ENCODE measurements around the gene C9orf72. TPM values are rescaled to one million over a fixed set of nuclear protein-coding genes. Genes with fewer than 3 reads are reported as not detected.

The C9orf72 gene
- polyA plus RNA-seq, 3 donors: 4.3 to 11.7 (median 10.3) TPM

DNA sequence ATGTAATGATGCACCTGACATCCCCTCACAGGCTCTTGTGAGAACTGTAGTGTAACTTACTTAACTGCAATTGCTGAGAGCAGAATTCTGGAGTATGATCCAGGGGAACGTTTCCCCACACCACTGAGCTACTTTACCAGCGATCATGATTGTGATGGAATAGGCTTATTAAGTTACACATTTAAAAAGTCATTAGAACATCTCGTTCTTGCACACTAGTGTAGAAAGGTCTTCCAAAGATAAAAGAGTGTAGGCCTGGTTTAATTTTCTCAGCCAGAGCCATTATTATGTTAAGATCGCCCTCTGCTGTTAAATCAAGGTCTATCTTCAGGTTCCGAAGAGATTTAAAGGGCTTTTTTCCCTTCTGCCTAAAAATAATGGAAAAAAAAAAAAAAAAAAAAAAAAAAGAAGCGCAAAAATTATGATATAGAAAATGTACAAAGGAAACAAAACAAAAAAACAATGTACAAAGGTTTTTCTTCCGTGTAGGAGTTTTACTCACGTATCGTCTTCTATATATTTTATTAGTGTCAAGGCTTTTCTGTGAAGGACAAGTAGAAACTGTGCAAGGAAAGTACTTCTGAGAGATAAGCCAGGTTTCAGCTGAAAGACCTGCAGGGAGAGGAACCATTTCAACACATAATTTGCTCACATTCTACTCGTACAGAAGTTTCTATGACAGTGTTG is 25.1 kb downstream of the C9orf72 start:
- H3K27ac ChIP-seq (ENCODE audit: low read depth, low read length): no peak overlapping the region
- WGBS, 3 donors: 42 to 56% (median 50%) methylated on average over 10 of the region's 10 CpGs

DNA sequence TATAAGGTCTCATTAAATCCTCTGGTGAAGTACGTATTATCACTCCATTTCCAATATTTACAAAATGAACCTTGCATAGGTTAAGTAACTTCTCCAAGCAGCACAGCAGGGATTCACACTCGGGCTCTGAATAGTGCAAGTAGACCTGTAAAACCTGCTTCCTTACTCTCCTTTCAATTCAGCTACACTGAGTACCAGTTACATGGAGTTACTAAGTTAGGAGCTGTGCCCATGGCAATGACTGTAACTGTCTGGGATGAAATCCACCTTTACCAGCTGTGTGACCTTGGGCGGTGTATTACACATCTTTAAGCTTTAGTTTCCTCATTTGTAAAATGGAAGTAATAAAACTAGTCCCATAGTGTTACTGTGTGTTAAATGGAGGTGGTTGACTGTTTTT is 27.8 kb downstream of the C9orf72 start:
- 60 to 94% (median 92%) methylated on average over 3 of the region's 3 CpGs for WGBS, 3 donors
- H3K27ac ChIP-seq (ENCODE audit: low read depth, low read length): no peak overlapping the region

- WGBS, 3 donors: 89 to 98% (median 92%) methylated on average over 2 of the region's 2 CpGs
- no peak overlapping the region for H3K27ac ChIP-seq (ENCODE audit: low read depth, low read length)
Measured at GRCh38 chr9:27542508-27542907, 30.8 kb downstream of the C9orf72 start.

GRCh38 chr9:27541740-27542139 is 31.5 kb downstream of the C9orf72 start:
- 64 to 95% (median 94%) methylated on average over 4 of the region's 4 CpGs for WGBS, 3 donors
- H3K27ac ChIP-seq (ENCODE audit: low read depth, low read length): no peak overlapping the region

GRCh38 chr9:27540502-27540901 is 32.8 kb downstream of the C9orf72 start:
- H3K27ac ChIP-seq (ENCODE audit: low read depth, low read length): no peak overlapping the region
- 58 to 77% (median 59%) methylated on average over 1 of the region's 1 CpG for WGBS, 3 donors

DNA sequence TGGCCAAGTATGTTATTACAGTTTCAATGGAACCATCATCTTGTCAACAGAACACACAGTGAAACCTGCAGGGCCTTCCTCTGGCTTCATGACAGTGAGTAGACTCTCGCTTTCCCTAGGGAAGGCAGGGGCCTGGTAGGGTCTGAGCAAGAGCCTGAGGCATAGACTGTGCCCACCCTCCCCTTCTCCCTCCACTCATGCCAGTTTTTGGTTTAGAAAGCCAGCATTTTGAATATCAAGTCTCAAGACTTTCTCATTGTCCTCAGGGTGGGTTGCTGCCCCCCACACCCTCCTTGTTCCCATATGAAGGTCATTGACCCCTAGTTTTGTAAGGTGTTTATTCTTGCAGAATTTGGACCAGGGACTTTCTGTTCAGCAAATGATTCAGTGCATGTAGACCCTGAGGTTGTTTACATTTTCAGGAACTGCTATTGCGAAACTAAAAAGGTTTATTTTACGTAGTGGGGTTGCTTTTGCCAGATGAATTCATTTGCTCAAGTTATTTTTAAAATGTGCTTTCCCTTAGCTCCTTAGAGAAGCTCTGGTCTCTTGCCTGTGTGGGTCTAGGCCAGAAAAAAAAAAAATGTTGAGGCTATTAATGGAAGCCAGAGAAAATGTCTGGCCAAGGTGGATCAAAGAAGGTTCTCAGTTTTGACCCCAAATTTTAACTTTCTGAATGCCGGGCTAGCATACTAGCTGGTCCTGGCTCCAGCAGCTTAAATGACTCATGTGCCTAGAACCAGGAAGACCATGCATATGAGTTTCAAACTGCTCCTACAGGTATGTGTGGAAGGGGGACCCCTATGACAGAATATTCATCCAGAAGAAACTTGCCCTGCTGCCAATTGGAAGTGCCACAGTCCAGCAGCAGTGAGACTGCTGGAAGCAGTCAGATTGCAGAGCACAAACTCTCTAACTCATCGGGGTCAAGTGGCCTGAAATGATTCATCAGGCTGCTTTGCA is 33.5 kb downstream of the C9orf72 start:
- H3K27ac ChIP-seq (ENCODE audit: low read depth, low read length): no peak overlapping the region
- 51 to 59% (median 56%) methylated on average over 5 of the region's 5 CpGs for WGBS, 3 donors

DNA sequence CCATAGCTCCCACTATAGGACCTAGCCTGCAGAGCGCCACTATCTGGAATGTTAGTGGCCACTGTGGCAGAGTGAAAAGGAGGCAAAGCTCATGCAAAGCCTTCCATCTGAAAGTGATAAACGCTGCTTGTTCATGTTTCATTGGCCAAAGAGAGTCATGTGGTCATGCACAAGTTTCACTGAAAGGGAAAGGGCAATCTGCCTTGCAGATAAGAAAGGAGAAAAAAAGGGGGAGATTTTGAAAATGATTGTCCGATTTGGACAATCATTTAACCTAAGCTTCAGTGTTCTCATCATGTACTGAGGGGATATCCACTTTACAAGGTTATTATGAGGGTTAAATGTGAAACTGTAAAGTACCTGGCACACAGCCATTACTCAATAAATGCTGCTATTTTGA is 34.6 kb downstream of the C9orf72 start:
- 76 to 91% (median 87%) methylated on average over 3 of the region's 3 CpGs for WGBS, 3 donors
- no peak overlapping the region for H3K27ac ChIP-seq (ENCODE audit: low read depth, low read length)

GRCh38 chr9:27537756-27538155 is 35.5 kb downstream of the C9orf72 start:
- 68 to 100% (median 95%) methylated on average over 1 of the region's 1 CpG for WGBS, 3 donors
- H3K27ac ChIP-seq (ENCODE audit: low read depth, low read length): no peak overlapping the region

GRCh38 chr9:27537027-27537435 is 36.2 kb downstream of the C9orf72 start:
- H3K27ac ChIP-seq (ENCODE audit: low read depth, low read length): no peak overlapping the region
- 75 to 94% (median 87%) methylated on average over 7 of the region's 7 CpGs for WGBS, 3 donors

- 77 to 95% (median 85%) methylated on average over 3 of the region's 3 CpGs for WGBS, 3 donors
Measured at GRCh38 chr9:27536168-27536567, 37.1 kb downstream of the C9orf72 start.

DNA sequence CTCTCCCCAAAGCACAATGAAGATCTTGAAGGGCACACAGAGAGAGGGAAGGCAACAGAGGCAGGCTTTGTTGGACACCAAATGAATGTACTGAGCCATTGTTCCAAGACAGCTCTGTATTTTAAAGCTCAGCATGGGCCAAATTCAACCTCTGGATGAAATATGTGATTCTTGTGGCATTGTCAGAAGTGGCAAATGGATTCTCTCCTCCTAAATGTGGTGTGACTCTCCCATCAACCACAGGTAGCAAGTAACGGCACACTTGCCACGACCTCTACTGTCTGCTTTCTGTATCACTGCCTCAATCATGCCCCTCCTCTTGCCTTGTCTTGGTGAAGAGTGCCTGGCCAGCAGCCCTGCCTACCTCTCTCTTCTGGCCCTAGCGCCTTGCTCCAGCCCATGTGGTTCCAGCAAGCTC is 37.6 kb downstream of the C9orf72 start:
- H3K27ac ChIP-seq (ENCODE audit: low read depth, low read length): no peak overlapping the region
- WGBS, 3 donors: 81 to 90% (median 82%) methylated on average over 3 of the region's 3 CpGs

More at GRCh38 chr9:27536168-27536567, 37.1 kb downstream of the C9orf72 start:
- H3K27ac ChIP-seq (ENCODE audit: low read depth, low read length): no peak overlapping the region

DNA sequence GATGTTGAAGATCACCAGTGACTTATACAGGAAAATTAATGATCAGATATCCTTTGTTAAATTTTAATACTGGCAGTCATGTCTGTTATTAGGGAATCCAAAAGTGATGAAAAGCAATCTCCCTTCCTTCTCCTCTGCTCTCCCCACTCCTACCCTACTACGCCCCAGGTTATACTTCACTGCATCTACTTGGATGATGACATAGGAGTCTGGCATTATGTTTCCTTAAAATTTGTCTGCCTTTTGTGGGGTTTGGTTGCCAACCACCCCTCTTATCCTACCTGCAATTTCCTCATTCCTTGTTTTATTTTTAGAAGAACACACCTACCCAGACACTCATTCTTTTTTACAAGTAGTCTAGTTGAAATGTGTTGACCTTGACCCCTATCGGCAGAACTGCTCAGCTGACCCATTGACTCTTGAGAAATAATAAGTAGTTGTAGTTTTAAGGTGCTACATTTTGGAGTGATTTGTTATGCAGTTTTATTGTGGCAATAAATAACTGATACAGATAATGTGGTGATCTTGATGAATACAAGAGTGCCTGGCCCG is 38.5 kb downstream of the C9orf72 start:
- WGBS, 3 donors: 67 to 94% (median 81%) methylated on average over 3 of the region's 3 CpGs
- no peak overlapping the region for H3K27ac ChIP-seq (ENCODE audit: low read depth, low read length)

- no peak overlapping the region for H3K27ac ChIP-seq (ENCODE audit: low read depth, low read length)
- 51 to 58% (median 52%) methylated on average over 4 of the region's 4 CpGs for WGBS, 3 donors
Measured at GRCh38 chr9:27534131-27534530, 39.1 kb downstream of the C9orf72 start.

- H3K27ac ChIP-seq (ENCODE audit: low read depth, low read length): no peak overlapping the region
Measured at GRCh38 chr9:27533311-27533710, 40.0 kb downstream of the C9orf72 start.

GRCh38 chr9:27532046-27532445 is 41.2 kb downstream of the C9orf72 start:
- 68 to 81% (median 76%) methylated on average over 1 of the region's 1 CpG for WGBS, 3 donors
- no peak overlapping the region for H3K27ac ChIP-seq (ENCODE audit: low read depth, low read length)

More at GRCh38 chr9:27533311-27533710, 40.0 kb downstream of the C9orf72 start:
- WGBS, 3 donors: 86 to 94% (median 88%) methylated on average over 1 of the region's 1 CpG

DNA sequence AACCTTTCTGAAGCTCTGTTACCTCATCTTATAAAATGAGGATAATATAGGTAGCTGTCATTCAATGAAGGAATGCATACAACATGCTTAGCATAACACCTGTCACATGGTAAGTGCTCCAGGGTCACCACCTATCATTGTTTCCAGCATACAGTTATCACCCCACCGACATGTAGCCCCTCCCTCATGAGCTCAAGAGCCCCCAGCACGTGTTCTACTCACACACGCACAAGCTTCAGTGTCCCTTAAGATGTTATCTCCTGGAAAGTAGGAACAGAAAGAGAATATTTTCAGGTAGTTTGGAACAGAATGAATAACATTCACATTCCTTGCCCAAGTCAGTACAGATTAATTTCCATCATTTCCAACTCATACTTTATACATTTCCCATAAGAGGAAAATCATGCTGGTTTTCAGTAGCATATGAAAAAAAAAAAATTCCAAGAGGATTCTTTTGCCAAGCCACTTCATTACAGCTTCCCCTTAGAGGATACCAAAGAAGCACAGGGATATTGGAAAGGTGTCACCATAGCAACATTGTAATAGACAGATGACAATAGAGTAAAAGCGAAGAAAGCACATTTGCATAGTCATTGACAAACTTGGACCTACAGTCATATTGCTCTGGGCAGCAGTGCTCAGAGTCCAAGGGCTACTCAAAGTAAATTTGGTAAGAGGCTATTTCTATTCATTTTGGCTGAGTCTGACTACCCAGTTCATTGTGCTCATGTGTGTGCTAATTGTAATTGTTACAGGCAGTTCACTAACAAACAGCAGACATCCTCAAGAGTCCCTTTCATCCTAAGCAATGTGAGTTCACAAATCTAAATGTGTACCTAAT is 42.1 kb downstream of the C9orf72 start:
- no peak overlapping the region for H3K27ac ChIP-seq (ENCODE audit: low read depth, low read length)
- 67 to 84% (median 78%) methylated on average over 4 of the region's 4 CpGs for WGBS, 3 donors

DNA sequence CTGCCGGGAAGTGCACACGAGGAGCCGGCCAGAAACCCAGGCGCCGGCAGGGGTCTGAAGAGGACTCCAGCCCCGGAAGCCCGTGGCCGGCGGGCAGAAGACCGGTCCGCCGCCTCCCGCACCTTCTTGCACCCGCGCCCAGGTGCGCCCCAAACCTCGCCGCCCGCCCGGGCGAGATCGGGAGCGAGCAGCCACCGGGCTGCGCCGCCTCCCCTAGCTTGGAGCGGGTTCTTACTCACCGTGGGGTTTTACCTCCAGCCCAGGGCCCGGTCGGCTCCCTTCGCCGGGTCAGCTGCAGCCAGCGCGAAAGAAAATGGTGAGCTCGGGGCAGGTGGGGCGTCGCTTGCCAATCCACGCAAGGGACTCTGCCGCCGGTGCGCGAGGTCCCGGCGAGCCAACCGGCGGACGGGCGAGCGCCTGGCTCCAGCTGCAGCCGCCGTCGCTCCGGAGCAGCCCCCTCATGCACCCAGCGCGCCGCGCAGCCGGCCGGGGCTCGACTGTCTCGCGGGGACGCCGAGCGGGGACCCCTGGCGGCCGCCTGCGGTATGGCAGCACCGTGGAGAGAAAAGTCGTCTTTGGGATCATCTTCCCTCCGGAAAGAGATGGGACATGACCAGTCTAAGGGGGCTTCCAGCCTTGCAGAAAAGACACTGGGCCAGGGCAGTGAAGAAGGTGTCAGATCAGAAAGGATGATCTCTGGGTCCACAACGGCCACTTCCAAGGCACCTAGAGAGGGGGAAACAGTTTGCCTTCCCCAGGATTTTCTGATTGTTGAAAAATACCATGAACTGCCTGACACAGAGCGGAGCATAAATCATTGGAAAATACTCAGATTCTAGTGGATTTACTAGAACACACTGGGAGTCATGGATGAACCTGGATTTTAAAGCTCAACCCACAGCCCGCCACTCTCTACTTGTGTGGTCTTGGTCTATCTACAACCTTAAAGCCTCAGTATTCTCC is 43.7 kb downstream of the C9orf72 start, which contains the start of gene MOB3B:
Gene MOB3B, minus strand, starts transcription at position 499 of the 963 bp plus-strand sequence. CDS start 74,264 bp downstream, outside the sequence.
- 3 to 4% (median 3%) methylated on average over 65 to 74 of the region's 74 CpGs for WGBS, 3 donors
- H3K27ac ChIP-seq (ENCODE audit: low read depth, low read length): peak within 1 kb of the TSS; percentile 73

Data from adipose tissue (tissue), 3 donors.